Measurements from ENCODE around the gene KLHDC3. TPM values are rescaled to one million over a fixed set of nuclear protein-coding genes. Genes with fewer than 3 reads are reported as not detected.

KLHDC3 gene
- total and polyA plus RNA-seq, 2 donors (not counting 1 experiment from before 2014, with no cell fraction given), result 47.4 to 50.7 TPM

- Mint-ChIP-seq H3K4me1 (no peaks in the 10 kb centered on the region), H3K27ac (no peak overlapping the region), H3K4me3 (no peak overlapping the region), H3K9me3 (ENCODE audit: insufficient read depth) (no peaks in the 10 kb centered on the region), H3K27me3 (no peaks in the 10 kb centered on the region)
- Histone ChIP-seq H3K27ac (ENCODE audit: low read length in 2 of 2) (no peak overlapping the region), H3K36me3 (replicated peaks in 1 of 2; ENCODE audit: control extremely low read depth in 1 of 2, control insufficient read depth in 1 of 2, extremely low read depth in 1 of 2, insufficient read depth in 2 of 2, low read length in 1 of 2) (peaks cover 0 to 38% of the 10 kb centered on the region in 2 experiments), H3K9me3 (ENCODE audit: control extremely low read depth in 1 of 3, control insufficient read depth in 2 of 3, insufficient read depth in 1 of 3, low read length in 2 of 3) (no peaks in the 10 kb centered on the region), H2AFZ (ENCODE audit: insufficient read depth, low read depth, low read length, poor library complexity, severe bottlenecking) (no peak overlapping the region), H3K27me3 (replicated peaks in 1 of 4; ENCODE audit: control extremely low read depth in 1 of 4, control insufficient read depth in 3 of 4, insufficient read depth in 4 of 4, low read length in 3 of 4) (no peaks in the 10 kb centered on the region), H3K4me1 (ENCODE audit: control insufficient read depth in 2 of 2, insufficient read depth in 2 of 2, low read length in 2 of 2) (no peaks in the 10 kb centered on the region), H3K9ac (ENCODE audit: low read length) (no peak overlapping the region), H3K79me2 (ENCODE audit: control insufficient read depth, insufficient read depth, low read length) (no peaks in the 10 kb centered on the region), H3K4me3 (ENCODE audit: control extremely low read depth in 1 of 5, extremely low read depth in 1 of 5, insufficient read depth in 1 of 5, low read depth in 2 of 5, low read length in 4 of 5) (no peak overlapping the region), H4K20me1 (ENCODE audit: control insufficient read depth, insufficient read depth, low read length, poor library complexity, severe bottlenecking) (no peaks in the 10 kb centered on the region), H3K4me2 (replicated peaks; ENCODE audit: low read depth, low read length, poor library complexity, severe bottlenecking) (no peak overlapping the region)
- no peak for TF ChIP-seq EZH2 (IDR thresholded peaks at IDR 0.05; ENCODE audit: borderline replicate concordance, insufficient read depth, low read depth, low read length, poor library complexity, severe bottlenecking)
- TF ChIP-seq, protein P1, sequence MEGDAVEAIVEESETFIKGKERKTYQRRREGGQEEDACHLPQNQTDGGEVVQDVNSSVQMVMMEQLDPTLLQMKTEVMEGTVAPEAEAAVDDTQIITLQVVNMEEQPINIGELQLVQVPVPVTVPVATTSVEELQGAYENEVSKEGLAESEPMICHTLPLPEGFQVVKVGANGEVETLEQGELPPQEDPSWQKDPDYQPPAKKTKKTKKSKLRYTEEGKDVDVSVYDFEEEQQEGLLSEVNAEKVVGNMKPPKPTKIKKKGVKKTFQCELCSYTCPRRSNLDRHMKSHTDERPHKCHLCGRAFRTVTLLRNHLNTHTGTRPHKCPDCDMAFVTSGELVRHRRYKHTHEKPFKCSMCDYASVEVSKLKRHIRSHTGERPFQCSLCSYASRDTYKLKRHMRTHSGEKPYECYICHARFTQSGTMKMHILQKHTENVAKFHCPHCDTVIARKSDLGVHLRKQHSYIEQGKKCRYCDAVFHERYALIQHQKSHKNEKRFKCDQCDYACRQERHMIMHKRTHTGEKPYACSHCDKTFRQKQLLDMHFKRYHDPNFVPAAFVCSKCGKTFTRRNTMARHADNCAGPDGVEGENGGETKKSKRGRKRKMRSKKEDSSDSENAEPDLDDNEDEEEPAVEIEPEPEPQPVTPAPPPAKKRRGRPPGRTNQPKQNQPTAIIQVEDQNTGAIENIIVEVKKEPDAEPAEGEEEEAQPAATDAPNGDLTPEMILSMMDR (IDR thresholded peaks at IDR 0.05), result no peak
- ChIA-PET POLR2A (no interaction called here), CTCF (interaction anchor here (1.2 kb wide), 1 partner anchor 135 kb away, joined by 3 read pairs; no protein-coding TSS in a partner anchor)
- ATAC-seq (ENCODE audit: low read depth) (no peak), DNase-seq (no peak)
- 89% methylated on average over 5 of the region's 5 CpGs for WGBS (ENCODE audit: insufficient coverage)
- intact Hi-C loops (cut with micrococcal nuclease), result no loop called here
Measured at GRCh38 chr6:43037197-43037596, 23.1 kb downstream of the KLHDC3 start.

DNA sequence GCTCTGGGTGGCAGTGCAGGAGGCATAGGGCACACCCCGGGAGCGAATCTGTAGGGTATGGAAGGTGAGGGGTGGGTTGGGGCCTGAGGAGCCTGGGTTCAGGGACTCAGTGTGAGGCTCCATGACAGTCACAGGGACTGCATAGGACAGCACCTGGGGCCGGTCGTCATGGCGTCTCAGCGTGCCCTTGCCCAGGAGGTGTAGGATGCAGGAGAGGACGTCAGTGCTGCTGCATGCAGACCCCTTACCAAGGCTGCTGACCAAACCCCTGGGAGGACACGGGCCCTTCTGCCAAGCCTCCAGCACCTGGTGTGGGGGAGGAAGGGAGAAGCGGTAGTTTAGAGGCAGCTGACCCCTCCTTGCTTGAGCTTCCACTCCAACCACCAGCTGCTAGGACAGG, 23.7 kb downstream of the KLHDC3 start:
- Mint-ChIP-seq H3K9me3 (ENCODE audit: insufficient read depth) (no peaks in the 10 kb centered on the region), H3K27me3 (no peaks in the 10 kb centered on the region), H3K4me1 (no peaks in the 10 kb centered on the region), H3K27ac (no peak overlapping the region), H3K4me3 (no peak overlapping the region)
- TF ChIP-seq, protein P1 (IDR thresholded peaks at IDR 0.05), result no peak
- no peak for TF ChIP-seq EZH2 (IDR thresholded peaks at IDR 0.05; ENCODE audit: borderline replicate concordance, insufficient read depth, low read depth, low read length, poor library complexity, severe bottlenecking)
- no peaks in the 10 kb centered on the region for H3K27me3 ChIP-seq (replicated peaks in 1 of 4; ENCODE audit: control extremely low read depth in 1 of 4, control insufficient read depth in 3 of 4, insufficient read depth in 4 of 4, low read length in 3 of 4)
- no peak for DNase-seq
- peaks cover 0 to 40% of the 10 kb centered on the region in 2 experiments for H3K36me3 ChIP-seq (replicated peaks in 1 of 2; ENCODE audit: control extremely low read depth in 1 of 2, control insufficient read depth in 1 of 2, extremely low read depth in 1 of 2, insufficient read depth in 2 of 2, low read length in 1 of 2)
- no peaks in the 10 kb centered on the region for H4K20me1 ChIP-seq (ENCODE audit: control insufficient read depth, insufficient read depth, low read length, poor library complexity, severe bottlenecking)
- no peaks in the 10 kb centered on the region for H3K9me3 ChIP-seq (ENCODE audit: control extremely low read depth in 1 of 3, control insufficient read depth in 2 of 3, insufficient read depth in 1 of 3, low read length in 2 of 3)
- no peak overlapping the region for H2AFZ ChIP-seq (ENCODE audit: insufficient read depth, low read depth, low read length, poor library complexity, severe bottlenecking)
- H3K4me1 ChIP-seq (ENCODE audit: control insufficient read depth in 2 of 2, insufficient read depth in 2 of 2, low read length in 2 of 2), result no peaks in the 10 kb centered on the region
- intact Hi-C loops (cut with micrococcal nuclease), result no loop called here
- no peak overlapping the region for H3K4me2 ChIP-seq (replicated peaks; ENCODE audit: low read depth, low read length, poor library complexity, severe bottlenecking)
- no peak for ATAC-seq (ENCODE audit: low read depth)
- 97% methylated on average over 7 of the region's 9 CpGs for WGBS (ENCODE audit: insufficient coverage)
- no peaks in the 10 kb centered on the region for H3K79me2 ChIP-seq (ENCODE audit: control insufficient read depth, insufficient read depth, low read length)
- H3K27ac ChIP-seq (ENCODE audit: low read length in 2 of 2), result no peak overlapping the region
- POLR2A ChIA-PET, result no interaction called here
- CTCF ChIA-PET, result interaction anchor here (1.2 kb wide), 1 partner anchor 136 kb away, joined by 3 read pairs; no protein-coding TSS in a partner anchor
- no peak overlapping the region for H3K4me3 ChIP-seq (ENCODE audit: control extremely low read depth in 1 of 5, extremely low read depth in 1 of 5, insufficient read depth in 1 of 5, low read depth in 2 of 5, low read length in 4 of 5)
- H3K9ac ChIP-seq (ENCODE audit: low read length), result no peak overlapping the region
